Kidney (tissue), 14 donors: ENCODE measurements around the gene GALNT9. TPM values are rescaled to one million over a fixed set of nuclear protein-coding genes. Genes with fewer than 3 reads are reported as not detected.

Experiments used
- DNase-seq, 5 donors: peaks; one replicate each; pipeline ENCODE4 v3.0.0-alpha.2; 2013 to 2020
- FAIRE-seq: peaks from 2 replicates; lab custom pipeline; 2012; peaks lifted over from hg19 to GRCh38; lab: Jason Lieb, UNC
- H3K27ac ChIP-seq, 2 donors: one replicate each; pipeline ENCODE4 v1.7.0; 2013; ENCODE audit warnings: low read depth in 2 of 2, low read length in 2 of 2, inconsistent platforms in 1 of 2
- H3K27me3 ChIP-seq: one replicate; pipeline ENCODE4 v1.7.1; 2013; ENCODE audit warnings: low read length, inconsistent platforms; ENCODE audit not compliant: control insufficient read depth, insufficient read depth
- H3K36me3 ChIP-seq, 3 donors: one replicate each; pipeline versions ENCODE4 v1.7.0 to v1.7.1; 2013; ENCODE audit warnings: low read length in 3 of 3, control low read depth in 1 of 3, inconsistent platforms in 1 of 3; ENCODE audit not compliant: insufficient read depth in 3 of 3, control insufficient read depth in 2 of 3
- H3K4me1 ChIP-seq, 3 donors: one replicate each; pipeline versions ENCODE4 v1.7.0 to v1.7.1; 2013; ENCODE audit warnings: low read length in 3 of 3, inconsistent platforms in 1 of 3, low read depth in 1 of 3; ENCODE audit not compliant: control insufficient read depth in 2 of 3, insufficient read depth in 2 of 3
- H3K4me3 ChIP-seq, 3 donors: one replicate each; pipeline versions ENCODE4 v1.7.0 to v1.8.1; 2013; ENCODE audit warnings: low read length in 3 of 3, control low read depth in 1 of 3, inconsistent platforms in 1 of 3
- H3K9ac ChIP-seq, 3 donors: one replicate each; pipeline versions ENCODE4 v1.7.0 to v1.7.1; 2013; ENCODE audit warnings: low read length in 3 of 3, control low read depth in 1 of 3, inconsistent platforms in 1 of 3
- H3K9me3 ChIP-seq, 3 donors: one replicate each; pipeline versions ENCODE4 v1.7.0 to v1.7.1; 2013; ENCODE audit warnings: low read length in 3 of 3, control low read depth in 1 of 3, inconsistent platforms in 1 of 3; ENCODE audit not compliant: control insufficient read depth in 2 of 3, insufficient read depth in 1 of 3
- intact Hi-C: fragments of 100-400 bp; cut with DNase I; formaldehyde crosslinking; loops from one replicate; pipeline ENCODE4 v1.11.1; 2022
- polyA plus RNA-seq: library from polyadenylated mRNA; stranded (reverse); fragments of 350-450 nt; fragmentation: Illumina TruSeq; extraction: RNeasy Lipid Tissue Mini Kit (QIAGEN cat#74804); gene quantifications from one replicate; pipeline ENCODE4 v1.2.3, GENCODE V29; 2014; ENCODE audit warnings: low read depth, low replicate concordance; ENCODE audit not compliant: insufficient read depth
- total RNA-seq: library from RNA; stranded (reverse); fragmentation: NEBNext Ultra II Directional; extraction: Animal tissue kit (Norgen Biotek cat#: 25700); gene quantifications from one replicate; pipeline ENCODE4 v1.2.1, GENCODE V29; 2021
- TF ChIP-seq, protein P1 (sequence below): IDR thresholded peaks from 3 replicates; pipeline ENCODE4 v1.5.1; 2012; ENCODE audit warnings: mild to moderate bottlenecking, moderate library complexity, borderline replicate concordance; ENCODE audit not compliant: insufficient read depth; ENCODE audit errors: extremely low read depth
- donor health status: control.
- donor health status: control.
- donor health status: control.
- donor health status: control.
- donor health status: control.
- donor health status: DM: yes; HTN: yes; CAD: no.
- donor health status: Normal renal cell carcinoma (clear cell type).

GALNT9 gene
- total and polyA plus RNA-seq, 2 donors from 2014 or later: 4.8 to 20.7 TPM

DNA sequence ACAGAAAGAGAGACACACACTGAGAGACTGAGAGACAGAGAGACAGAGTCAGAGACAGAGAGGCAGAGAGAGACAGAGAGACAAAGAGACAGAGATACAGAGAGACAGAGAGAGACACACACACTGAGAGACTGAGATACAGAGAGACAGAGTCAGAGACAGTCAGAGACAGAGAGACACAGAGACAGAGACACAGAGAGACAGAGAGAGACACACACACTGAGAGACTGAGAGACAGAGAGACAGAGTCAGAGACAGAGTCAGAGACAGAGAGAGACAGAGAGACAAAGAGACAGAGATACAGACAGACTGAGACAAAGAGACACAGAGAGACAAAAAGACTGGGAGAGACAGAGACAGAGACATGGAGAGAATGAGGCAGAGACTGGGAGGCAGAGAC, 90.0 kb downstream of the GALNT9 start:
- Histone ChIP-seq H3K27ac (no peak overlapping the region), H3K9me3 (no peaks in the 10 kb centered on the region), H3K4me3 (no peak overlapping the region), H3K9ac (no peak overlapping the region), H3K36me3 (no peaks in the 10 kb centered on the region), H3K4me1 (peaks cover 0 to 2% (median 2%) of the 10 kb centered on the region in 3 donors), H3K27me3 (peaks cover 3% of the 10 kb centered on the region)
- TF ChIP-seq, protein P1, sequence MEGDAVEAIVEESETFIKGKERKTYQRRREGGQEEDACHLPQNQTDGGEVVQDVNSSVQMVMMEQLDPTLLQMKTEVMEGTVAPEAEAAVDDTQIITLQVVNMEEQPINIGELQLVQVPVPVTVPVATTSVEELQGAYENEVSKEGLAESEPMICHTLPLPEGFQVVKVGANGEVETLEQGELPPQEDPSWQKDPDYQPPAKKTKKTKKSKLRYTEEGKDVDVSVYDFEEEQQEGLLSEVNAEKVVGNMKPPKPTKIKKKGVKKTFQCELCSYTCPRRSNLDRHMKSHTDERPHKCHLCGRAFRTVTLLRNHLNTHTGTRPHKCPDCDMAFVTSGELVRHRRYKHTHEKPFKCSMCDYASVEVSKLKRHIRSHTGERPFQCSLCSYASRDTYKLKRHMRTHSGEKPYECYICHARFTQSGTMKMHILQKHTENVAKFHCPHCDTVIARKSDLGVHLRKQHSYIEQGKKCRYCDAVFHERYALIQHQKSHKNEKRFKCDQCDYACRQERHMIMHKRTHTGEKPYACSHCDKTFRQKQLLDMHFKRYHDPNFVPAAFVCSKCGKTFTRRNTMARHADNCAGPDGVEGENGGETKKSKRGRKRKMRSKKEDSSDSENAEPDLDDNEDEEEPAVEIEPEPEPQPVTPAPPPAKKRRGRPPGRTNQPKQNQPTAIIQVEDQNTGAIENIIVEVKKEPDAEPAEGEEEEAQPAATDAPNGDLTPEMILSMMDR: no peak
- DNase-seq (no peak), FAIRE-seq (no peak)
- intact Hi-C loops: no loop called here

DNA sequence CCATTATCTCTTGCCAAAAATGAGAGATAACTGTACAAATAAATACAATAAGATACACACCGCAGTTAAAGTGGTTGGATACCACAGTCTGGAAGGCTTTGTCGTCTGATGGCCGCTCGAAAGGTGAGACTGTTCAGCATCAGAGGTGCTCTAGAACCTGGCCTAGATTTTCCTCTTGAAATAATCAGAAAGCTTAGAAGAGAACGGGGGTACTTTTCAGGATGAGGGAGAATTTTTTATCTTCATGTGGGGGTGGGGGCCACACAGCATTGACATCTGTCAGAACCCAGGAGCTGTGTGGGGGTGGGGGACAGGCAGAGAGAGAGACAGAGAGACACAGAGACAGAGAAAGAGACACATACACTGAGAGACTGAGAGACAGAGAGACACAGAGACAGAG, 90.5 kb downstream of the GALNT9 start:
- Histone ChIP-seq H3K9ac (no peak overlapping the region), H3K27ac (no peak overlapping the region), H3K4me1 (peaks cover 0 to 2% (median 2%) of the 10 kb centered on the region in 3 donors), H3K27me3 (peaks cover 3% of the 10 kb centered on the region), H3K4me3 (no peak overlapping the region), H3K9me3 (no peaks in the 10 kb centered on the region), H3K36me3 (no peaks in the 10 kb centered on the region)
- TF ChIP-seq, protein P1: no peak
- FAIRE-seq (no peak), DNase-seq (peak in 1 of 5 donors; percentile 9)
- intact Hi-C loops: no loop called here

DNA sequence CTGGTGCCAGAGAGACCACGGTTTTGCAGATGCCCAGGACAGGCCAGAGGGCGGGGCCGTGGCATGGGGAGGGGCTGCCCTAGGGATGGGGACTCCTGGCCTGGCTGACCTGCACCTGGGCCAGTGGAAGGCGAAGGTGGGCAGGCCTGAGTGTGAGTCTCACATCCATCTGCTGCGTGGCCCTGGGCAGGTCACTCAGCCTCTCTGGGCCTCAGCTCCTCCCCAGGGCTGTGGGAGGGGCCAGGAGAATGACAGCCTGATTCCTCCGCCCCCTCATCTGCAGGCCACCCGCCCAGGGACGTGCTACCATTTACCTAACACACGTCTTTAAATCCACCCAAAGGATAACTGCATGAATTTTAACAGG, 90.9 kb downstream of the GALNT9 start:
- Histone ChIP-seq H3K4me3 (no peak overlapping the region), H3K4me1 (peaks cover 0 to 2% (median 2%) of the 10 kb centered on the region in 3 donors), H3K9ac (no peak overlapping the region), H3K9me3 (no peaks in the 10 kb centered on the region), H3K36me3 (no peaks in the 10 kb centered on the region), H3K27ac (no peak overlapping the region), H3K27me3 (peaks cover 3% of the 10 kb centered on the region)
- intact Hi-C loops: no loop called here
- DNase-seq (no peak), FAIRE-seq (no peak)
- TF ChIP-seq, protein P1: no peak

DNA sequence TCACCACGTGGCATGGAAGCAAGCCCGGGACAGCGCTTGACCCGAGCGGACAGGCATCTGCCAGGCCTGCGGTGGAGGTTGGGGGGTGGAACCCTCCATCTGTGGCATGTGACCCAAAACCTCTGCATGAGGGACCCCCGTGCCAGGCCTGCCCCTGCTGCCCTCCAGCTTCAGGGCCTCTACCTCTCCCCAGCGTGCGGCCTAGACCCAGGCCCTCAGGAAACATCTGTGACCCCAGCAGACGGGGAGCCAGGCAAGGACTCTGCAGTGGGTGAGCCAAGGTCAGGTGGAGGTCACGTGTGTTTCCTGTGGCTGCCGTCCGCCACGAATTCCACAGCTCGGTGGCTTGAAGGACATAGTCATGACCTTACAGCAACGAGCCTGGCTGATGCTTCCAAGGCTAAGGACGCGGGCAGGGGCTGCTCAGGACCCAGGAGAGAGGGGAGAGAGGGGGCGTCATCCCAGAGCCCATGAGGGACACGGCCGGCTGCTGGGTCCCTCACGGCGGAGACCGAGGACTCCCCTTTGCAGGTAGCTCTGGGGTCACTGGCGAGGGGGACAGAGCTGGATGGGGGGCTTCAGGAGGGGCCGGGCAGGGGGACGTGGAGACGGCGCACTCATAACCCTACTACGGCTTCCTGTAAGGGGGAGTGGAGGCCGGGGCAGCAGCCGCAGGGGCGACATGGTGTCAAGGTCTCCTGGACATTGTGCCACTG, 91.5 kb downstream of the GALNT9 start:
- H3K4me3 ChIP-seq: no peak overlapping the region
- peaks cover 0 to 2% (median 2%) of the 10 kb centered on the region in 3 donors for H3K4me1 ChIP-seq
- no peak overlapping the region for H3K27ac ChIP-seq
- DNase-seq (peak in 1 of 5 donors; percentile 64), FAIRE-seq (no peak)
- TF ChIP-seq, protein P1: no peak
- H3K36me3 ChIP-seq: no peaks in the 10 kb centered on the region
- no peaks in the 10 kb centered on the region for H3K9me3 ChIP-seq
- intact Hi-C loops: no loop called here
- H3K9ac ChIP-seq: no peak overlapping the region
- H3K27me3 ChIP-seq: peaks cover 3% of the 10 kb centered on the region
